HT1080 (cell line): ENCODE data around the gene STAG1. TPM values are rescaled to one million over a fixed set of nuclear protein-coding genes. Genes with fewer than 3 reads are reported as not detected.
"Not testable (repeated sequence)": the region's sequence is repeated elsewhere in the genome, so short reads cannot be mapped to it uniquely, and the experiment has no call there.

ENCODE experiments used
- DNase-seq: peaks from one replicate; pipeline ENCODE4 v3.0.0-alpha.2; 2015; ENCODE audit warnings: low read depth
- total RNA-seq: library from RNA; depleted of rRNA; stranded (reverse); fragments of >200 nt; shearing (Covaris generic); gene quantifications from 2 replicates; pipeline ENCODE4 v1.2.3, GENCODE V29; 2014

The STAG1 gene
- total RNA-seq, 1 experiment from 2014 or later = 35.9 TPM

DNA sequence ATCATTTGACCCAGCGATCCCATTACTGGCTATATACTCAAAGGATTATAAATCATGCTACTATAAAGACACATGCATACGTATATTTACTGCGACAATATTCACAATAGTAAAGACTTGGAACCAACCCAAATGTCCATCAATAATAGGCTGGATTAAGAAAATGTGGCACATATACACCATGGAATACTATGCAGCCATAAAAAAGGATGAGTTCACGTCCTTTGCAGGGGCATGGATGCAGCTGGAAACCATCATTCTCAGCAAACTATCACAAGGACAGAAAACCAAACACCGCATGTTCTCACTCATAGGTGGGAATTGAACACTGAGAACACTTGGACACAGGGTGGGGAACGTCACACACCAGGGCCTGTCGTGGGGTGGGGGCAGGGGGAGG lies 237.6 kb downstream of the STAG1 start:
- DNase-seq = not testable (repeated sequence)

GRCh38 chr3:136513367-136513766 lies 238.8 kb downstream of the STAG1 start:
- DNase-seq = no peak

DNA sequence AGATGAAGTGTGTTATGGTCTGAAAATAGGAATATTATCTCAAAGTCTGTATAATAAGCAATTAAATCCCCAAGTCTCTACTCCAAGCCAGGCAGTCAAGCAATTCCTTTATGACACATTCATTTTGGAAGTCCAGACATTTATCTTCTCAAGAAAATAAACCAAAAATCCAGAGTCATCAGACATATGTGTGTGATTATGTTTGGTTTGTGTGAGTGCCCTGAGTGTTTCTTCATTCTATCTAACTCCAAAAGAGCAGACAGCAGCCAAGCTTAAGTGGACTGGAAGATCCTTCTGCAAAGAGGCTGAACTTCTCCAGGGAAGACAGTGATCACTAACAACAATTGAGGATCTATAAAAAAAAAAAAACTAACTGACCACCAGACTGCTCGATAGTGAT lies 239.8 kb downstream of the STAG1 start:
- DNase-seq = no peak

DNA sequence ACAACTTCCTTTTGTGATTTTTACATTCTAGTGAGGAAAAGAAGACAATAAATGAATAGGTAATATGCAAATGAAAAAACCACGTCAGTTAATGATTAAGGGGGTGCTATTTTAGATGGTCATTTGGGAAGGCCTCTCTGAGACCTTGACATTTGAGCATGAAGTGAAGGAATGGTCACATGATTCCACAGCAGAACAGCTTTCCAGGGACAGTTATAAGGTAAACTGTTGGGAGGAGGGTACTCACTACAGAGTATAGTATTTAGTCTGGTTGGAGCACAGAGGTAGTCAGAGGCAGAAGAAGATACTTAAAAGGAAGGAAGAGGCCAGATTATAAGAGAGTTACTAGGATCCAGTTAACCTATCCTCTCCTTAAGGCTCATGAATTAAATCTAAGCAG lies 246.5 kb downstream of the STAG1 start:
- DNase-seq = no peak

GRCh38 chr3:136503056-136503455 lies 249.1 kb downstream of the STAG1 start:
- no peak for DNase-seq

DNA sequence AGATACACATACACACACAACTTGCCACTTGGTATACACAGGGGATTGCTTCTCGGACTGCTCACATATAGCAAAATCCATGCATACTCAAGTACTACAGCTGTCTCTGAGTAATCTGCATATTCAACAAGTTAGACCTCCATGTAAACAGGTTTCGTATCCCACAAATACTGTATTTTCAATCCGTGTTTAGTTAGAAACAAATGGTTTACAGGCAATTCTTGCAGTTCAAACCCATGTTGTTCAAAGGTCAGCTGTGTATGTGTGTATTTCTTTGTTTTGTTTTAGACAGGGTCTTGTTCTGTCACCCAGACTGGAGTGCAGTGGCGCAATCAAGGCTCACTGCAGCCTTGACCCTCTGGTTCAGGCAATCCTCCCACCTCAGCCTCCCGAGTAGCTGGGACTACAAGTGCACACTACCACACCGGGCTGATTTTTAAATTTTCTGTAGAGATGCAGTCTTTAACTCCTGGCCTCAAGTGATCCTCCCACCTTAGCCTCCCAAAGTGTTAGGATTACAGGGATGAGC lies 253.2 kb downstream of the STAG1 start:
- DNase-seq = no peak

- DNase-seq = no peak
Measured at GRCh38 chr3:136495213-136495612, 257.0 kb downstream of the STAG1 start.

- no peak for DNase-seq
Measured at GRCh38 chr3:136490646-136491405, 261.4 kb downstream of the STAG1 start.

- no peak for DNase-seq
Measured at GRCh38 chr3:136485777-136486176, 266.4 kb downstream of the STAG1 start.

DNA sequence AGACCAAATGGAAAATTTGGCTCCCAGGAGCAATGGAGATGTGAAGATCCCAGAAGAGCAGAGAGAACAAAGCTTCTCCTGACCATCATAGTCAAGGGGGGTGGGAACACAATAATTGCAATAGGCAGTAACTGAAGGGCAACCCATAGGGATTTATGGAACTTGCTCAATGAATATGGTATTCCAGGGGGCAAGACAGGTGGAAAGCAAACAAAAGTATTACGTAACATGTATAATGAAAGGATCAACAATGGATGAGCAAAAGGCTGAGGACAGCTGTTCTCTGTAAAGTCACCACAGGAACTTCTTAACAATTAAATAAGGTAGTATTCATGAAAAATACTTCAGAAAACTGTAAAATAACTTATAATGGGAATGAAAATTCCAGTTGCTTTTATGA lies 275.9 kb downstream of the STAG1 start:
- no peak for DNase-seq

DNA sequence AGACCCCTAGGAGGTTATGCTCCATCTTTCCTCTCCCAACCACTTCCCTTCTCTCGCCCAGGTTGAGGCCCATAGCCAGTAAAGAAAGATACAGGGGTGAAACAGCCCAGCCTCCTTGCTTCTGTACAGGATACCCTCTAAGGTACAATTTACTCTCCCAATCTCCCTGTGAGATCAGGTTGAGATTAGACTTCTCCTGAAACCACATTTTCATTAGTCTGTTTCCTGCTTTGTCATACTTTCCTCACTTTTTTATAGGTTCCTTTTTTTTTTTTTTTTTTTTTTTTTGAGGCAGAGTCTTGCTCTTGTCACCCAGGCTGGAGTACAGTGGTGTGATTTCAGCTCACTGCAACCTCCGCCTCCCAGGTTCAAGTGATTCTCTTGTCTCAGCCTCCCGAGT lies 277.3 kb downstream of the STAG1 start:
- peak; percentile 52 for DNase-seq

DNA sequence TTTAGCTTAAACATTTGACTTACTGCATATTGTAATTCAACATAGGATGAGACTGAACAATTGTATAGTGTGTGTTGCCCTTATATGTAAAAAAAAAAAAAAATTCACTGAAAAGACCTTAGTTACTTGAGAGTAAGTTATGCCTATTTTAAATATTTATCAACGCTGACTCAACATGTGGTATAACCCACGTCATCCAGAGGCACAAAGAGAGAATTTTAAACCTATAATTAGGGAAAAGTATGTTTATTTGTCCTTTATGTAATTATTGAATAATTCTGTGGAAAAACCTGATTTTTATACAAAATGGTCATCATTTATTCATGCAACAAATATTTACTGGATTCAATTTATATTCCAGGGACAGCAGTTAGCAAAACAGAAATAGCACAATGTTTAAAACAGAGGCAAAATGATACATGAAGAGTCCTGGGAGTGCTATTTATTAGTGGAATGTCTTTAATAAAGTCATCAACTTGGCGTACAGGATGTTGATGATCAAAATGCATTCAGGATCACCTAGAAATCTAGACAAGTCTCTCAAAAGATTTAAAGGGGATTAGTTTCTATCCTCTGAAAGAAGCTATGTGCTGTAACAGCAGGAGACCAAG lies 278.4 kb downstream of the STAG1 start:
- no peak for DNase-seq

DNA sequence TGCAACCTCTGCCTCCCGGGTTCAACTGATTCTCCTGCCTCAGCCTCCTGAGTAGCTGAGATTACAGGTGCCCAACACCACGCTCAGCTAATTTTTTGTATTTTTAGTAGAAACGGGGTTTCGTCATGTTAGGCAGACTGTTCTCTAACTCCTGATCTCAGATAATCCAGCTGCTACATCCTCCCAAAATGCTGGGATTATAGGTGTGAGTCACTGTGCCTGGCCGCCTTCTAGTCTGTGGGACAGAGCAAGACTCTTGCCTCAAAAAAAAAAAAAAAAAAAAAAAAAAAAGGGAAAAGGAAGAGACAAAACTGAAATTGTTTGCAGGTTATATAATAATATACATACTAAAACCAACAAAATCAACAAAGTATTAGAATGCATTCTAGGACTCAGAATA lies 286.9 kb downstream of the STAG1 start:
- DNase-seq = no peak

- peak; percentile 77 for DNase-seq
Measured at GRCh38 chr3:136464502-136464901, 287.7 kb downstream of the STAG1 start.

DNA sequence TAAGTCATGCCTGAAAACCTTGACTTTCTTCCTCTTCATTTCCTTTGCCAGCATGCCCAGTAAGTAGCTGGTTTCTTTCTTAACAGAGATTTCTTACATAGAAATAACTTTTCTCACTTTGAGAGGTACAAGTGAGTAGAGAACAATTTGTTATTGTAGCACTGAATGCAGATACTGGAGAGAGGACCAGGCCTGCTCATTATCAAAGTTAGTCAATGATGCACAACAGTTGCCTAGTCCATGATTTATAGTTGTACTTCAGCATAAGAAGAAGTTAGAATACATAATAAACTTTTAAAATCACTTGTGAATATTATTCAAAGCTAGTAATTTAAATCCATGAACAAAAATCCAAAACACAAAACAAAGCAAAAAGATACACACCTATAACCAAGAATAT lies 289.0 kb downstream of the STAG1 start:
- no peak for DNase-seq

GRCh38 chr3:136457793-136458192 lies 294.4 kb downstream of the STAG1 start:
- DNase-seq = no peak

DNA sequence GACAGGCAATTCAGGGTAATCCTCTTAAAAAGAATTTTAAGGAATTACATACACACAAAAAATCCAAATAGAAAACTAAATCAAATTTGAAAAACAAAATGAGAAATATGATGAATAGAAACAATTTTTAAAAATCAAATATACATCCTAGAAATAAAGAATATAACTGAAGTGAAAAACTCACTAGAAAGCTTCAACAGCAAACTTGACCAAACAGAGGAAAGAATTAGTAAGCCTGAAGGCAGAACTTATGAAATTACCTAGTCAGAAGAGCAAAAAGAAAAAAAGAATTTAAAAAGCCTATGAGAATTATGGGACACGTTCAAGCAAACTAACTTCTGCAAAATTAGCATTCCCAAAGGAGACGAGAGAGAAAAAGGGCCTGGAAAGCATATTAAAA lies 296.0 kb downstream of the STAG1 start:
- no peak for DNase-seq

- DNase-seq = no peak
Measured at GRCh38 chr3:136444581-136444980, 307.6 kb downstream of the STAG1 start.

GRCh38 chr3:136437043-136437442 lies 315.1 kb downstream of the STAG1 start:
- no peak for DNase-seq

GRCh38 chr3:136434429-136434828 lies 317.7 kb downstream of the STAG1 start:
- no peak for DNase-seq

DNA sequence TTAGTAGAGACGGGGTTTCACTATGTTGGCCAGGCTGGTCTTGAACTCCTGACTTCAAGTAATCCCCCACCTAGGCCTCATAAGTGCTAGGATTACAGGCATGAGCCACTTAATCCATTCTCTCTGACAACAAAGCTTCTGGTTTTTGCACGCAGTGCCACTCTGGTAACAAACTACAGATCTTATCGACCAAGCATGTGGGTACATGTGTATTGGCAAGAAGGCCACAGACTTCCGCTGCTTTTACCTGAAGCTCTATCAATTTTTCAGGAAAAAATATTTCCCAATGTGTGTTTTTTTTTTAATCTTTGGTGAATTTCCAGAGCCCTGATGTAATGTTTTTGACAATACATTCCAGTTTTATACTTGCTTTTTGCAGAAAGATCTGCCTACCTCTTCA lies 319.5 kb downstream of the STAG1 start:
- no peak for DNase-seq

DNA sequence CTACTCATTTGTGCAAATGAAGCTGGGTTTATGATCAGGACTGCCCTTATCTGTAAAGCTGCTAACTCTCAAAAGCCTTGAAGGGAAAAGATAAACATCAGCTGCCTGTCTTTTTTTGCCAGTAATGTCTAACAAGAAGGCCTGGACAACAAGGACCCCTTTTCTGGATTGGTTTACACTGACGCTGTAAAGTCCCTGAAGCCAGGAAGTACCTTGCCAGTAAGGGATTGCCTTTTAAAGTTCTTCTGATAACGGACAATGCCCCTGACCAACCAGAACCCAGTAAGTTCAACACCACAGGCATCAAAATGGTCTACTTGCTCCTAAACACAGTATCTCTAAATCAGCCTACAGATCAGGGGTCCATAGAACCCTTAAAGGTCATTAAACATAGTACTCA lies 324.0 kb downstream of the STAG1 start:
- no peak for DNase-seq

DNA sequence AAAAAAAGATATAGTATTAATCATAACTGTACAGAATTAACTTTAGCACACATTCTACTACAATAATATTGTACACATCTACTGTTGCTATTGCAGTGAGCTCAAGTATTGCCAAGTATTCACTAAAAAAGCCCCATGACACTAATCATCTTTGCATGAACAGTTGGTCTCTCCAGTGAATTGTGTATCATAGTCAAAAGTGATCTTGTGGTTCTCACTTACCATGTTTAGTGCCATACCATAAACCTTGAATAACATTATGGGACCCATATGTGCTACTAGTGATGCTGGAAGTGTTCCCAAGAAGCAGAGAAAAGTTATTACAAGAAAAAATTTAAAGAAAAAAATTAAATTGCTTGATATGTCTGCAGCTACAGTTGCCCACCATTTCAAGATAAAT lies 324.9 kb downstream of the STAG1 start:
- no peak for DNase-seq
